PC-9 (cell line): ENCODE data around the gene RNF8. TPM values are rescaled to one million over a fixed set of nuclear protein-coding genes. Genes with fewer than 3 reads are reported as not detected.

ENCODE experiments used
- BruUV-seq: library from RNA; stranded (reverse); fragments of 400-500 nt; replicated peaks from 2 replicates; lab custom pipeline; 2021; lab: Mats Ljungman, UMichigan
- CTCF ChIA-PET: fragments of 300-600 bp; sonication (Branson Sonifier 250); formaldehyde crosslinking; loops from one replicate; lab custom pipeline; 2022; ENCODE audit warnings: antibody characterized with exemption; lab: Charles Lee
- POLR2A ChIA-PET: fragments of 300-600 bp; sonication (Branson Sonifier 250); formaldehyde crosslinking; loops from one replicate; lab custom pipeline; 2022; ENCODE audit warnings: antibody characterized with exemption; ENCODE audit not compliant: unreplicated experiment; lab: Charles Lee
- DNase-seq, 2 experiments: peaks; one replicate each; pipeline versions ENCODE4 v3.0.0 to v3.0.0-alpha.2; 2015 to 2022; ENCODE audit warnings: mixed read lengths in 1 of 2
- H2AFZ ChIP-seq: fragments of 200-600 bp; sonication (generic); 2 replicates; pipeline ENCODE4 v1.8.1; 2017; ENCODE audit warnings: antibody characterized with exemption
- H3F3A ChIP-seq: fragments of 200-600 bp; sonication (generic); 2 replicates; pipeline ENCODE4 v1.8.1; 2017; ENCODE audit warnings: antibody characterized with exemption, mild to moderate bottlenecking, low read depth; ENCODE audit not compliant: insufficient read depth
- H3K27ac ChIP-seq: fragments of 200-600 bp; sonication (generic); 2 replicates; pipeline ENCODE4 v1.6.1; 2016; ENCODE audit warnings: mixed run types
- H3K27me3 ChIP-seq: fragments of 200-600 bp; sonication (generic); 2 replicates; pipeline ENCODE4 v1.6.1; 2016; ENCODE audit warnings: low read depth, mixed run types; ENCODE audit not compliant: insufficient read depth
- H3K36me3 ChIP-seq: fragments of 200-600 bp; sonication (generic); 2 replicates; pipeline ENCODE4 v1.6.1; 2016; ENCODE audit warnings: low read depth, mixed run types
- H3K4me1 ChIP-seq: fragments of 200-600 bp; sonication (generic); replicated peaks from 2 replicates; pipeline ENCODE4 v1.6.1; 2016; ENCODE audit warnings: mixed run types; ENCODE audit not compliant: insufficient read depth
- H3K4me2 ChIP-seq: fragments of 200-600 bp; sonication (generic); 2 replicates; pipeline ENCODE4 v1.6.1; 2017; ENCODE audit warnings: mixed run types
- H3K4me3 ChIP-seq: fragments of 200-600 bp; sonication (generic); 2 replicates; pipeline ENCODE4 v1.6.1; 2016; ENCODE audit warnings: mixed run types
- H3K79me2 ChIP-seq: fragments of 200-600 bp; sonication (generic); 2 replicates; pipeline ENCODE4 v1.6.1; 2017; ENCODE audit warnings: low read depth, mixed run types
- H3K9me2 ChIP-seq: fragments of 200-600 bp; sonication (generic); 2 replicates; pipeline ENCODE4 v1.8.1; 2017; ENCODE audit warnings: mild to moderate bottlenecking; ENCODE audit not compliant: insufficient read depth
- H3K9me3 ChIP-seq: fragments of 200-600 bp; sonication (generic); 2 replicates; pipeline ENCODE4 v1.8.1; 2016; ENCODE audit warnings: low read depth; ENCODE audit not compliant: insufficient read depth
- H4K20me1 ChIP-seq: fragments of 200-600 bp; sonication (generic); 2 replicates; pipeline ENCODE4 v1.8.1; 2017; ENCODE audit not compliant: insufficient read depth
- EZH2 ChIP-seq: fragments of 200-600 bp; sonication (generic); IDR thresholded peaks from 2 replicates; pipeline ENCODE4 v1.8.0; 2017; ENCODE audit warnings: antibody characterized with exemption, low read depth
- intact Hi-C: fragments of 100-400 bp; cut with micrococcal nuclease; formaldehyde crosslinking; loops from one replicate; pipeline ENCODE4 v1.10.0; 2022; ENCODE audit not compliant: unreplicated experiment
- total RNA-seq: library from RNA; stranded (reverse); gene quantifications from 2 replicates; pipeline ENCODE4 v1.2.3, GENCODE V29; 2021
- TF ChIP-seq, protein P1 (sequence below): fragments of 200-600 bp; sonication (generic); conservative IDR thresholded peaks from 2 replicates; pipeline ENCODE4 v1.6.1; 2017; ENCODE audit warnings: mixed run types, antibody characterized with exemption, mild to moderate bottlenecking, moderate library complexity

Gene RNF8
- total RNA-seq, 1 experiment from 2014 or later, result 17.5 TPM

DNA sequence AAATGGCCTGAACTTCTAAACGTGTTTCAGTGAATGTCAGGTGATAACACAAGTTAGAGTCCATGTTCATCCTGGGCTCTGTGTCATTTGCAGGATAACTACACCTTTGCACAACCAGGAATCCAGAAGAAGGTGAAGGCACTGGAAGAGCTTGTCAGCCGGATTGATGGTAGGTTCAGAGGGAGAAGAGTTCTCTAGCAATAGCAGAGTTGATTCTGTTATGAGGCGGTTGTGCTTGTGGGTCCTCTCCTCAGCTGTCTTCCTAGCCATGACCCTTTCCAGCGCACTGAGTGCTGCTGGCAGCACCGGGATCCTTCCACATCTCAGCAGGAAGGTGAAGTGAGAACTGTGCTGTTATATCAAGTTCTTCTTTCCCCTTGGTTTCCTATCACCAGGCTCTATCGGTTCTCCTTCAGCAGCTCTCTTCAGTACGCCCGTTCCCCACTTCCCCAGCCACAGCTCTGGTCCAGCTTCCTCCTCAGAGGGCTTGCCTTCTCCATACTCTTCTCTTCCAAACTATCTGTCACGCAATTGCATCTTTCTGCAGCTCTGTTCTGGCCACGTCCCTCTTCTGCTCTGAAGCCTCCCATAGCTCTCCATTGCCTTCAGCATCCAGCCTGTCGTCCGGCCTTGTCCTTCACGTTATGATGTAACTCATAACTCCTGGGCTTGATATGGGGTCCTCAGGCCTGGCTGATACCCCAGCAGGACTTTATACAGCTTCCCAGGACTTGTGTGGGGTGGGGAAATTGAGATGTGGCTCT, 39.9 kb upstream of the RNF8 start:
- intact Hi-C loops, result loop anchor here (2.0 kb wide), 1 partner anchor 293 kb away; no protein-coding TSS in a partner anchor
- no peak for TF ChIP-seq EZH2
- TF ChIP-seq, protein P1, sequence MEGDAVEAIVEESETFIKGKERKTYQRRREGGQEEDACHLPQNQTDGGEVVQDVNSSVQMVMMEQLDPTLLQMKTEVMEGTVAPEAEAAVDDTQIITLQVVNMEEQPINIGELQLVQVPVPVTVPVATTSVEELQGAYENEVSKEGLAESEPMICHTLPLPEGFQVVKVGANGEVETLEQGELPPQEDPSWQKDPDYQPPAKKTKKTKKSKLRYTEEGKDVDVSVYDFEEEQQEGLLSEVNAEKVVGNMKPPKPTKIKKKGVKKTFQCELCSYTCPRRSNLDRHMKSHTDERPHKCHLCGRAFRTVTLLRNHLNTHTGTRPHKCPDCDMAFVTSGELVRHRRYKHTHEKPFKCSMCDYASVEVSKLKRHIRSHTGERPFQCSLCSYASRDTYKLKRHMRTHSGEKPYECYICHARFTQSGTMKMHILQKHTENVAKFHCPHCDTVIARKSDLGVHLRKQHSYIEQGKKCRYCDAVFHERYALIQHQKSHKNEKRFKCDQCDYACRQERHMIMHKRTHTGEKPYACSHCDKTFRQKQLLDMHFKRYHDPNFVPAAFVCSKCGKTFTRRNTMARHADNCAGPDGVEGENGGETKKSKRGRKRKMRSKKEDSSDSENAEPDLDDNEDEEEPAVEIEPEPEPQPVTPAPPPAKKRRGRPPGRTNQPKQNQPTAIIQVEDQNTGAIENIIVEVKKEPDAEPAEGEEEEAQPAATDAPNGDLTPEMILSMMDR, result no peak
- CTCF ChIA-PET, result interaction anchor here (0.6 kb wide), 1 partner anchor 346 kb away, joined by 5 read pairs; no protein-coding TSS in a partner anchor

DNA sequence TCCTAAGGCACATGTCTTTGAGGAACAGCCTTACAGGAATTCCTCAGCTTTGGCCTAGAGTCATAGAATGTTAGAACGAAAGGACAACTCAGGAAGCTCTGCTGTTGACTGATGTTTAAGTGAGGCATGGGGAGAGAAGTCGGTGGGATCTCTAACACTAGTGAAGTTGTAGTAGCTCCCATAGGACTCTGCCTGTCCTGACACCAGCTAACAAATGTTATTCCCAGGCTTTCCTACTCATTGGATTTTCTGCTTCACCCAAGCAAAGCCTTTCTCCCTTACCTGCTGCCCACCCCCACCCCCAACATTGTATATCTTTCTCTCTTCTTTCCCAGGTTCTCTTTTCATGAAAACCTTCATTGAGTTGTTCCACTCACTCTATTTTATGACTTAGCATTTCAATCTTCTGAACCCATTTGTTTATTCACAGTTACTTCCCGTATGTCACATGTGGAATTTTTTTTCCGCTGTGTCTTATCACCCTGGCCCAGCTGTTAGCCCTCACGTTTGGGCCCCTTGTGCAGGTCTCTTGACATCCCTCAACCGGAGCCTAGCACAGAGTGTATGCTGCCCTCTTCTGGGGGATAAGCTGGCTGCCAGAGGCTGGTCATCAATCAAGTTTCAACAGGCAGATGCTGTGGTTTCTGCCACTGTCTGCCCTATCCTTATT, 39.2 kb upstream of the RNF8 start:
- intact Hi-C loops, result loop anchor here (1.0 to 5.0 kb wide), 3 partner anchors 107 to 294 kb away; no protein-coding TSS in a partner anchor
- ChIA-PET CTCF (interaction anchor here (0.6 kb wide), 1 partner anchor 345 kb away, joined by 5 read pairs; no protein-coding TSS in a partner anchor), POLR2A (no interaction called here)
- DNase-seq, result no peak
- Histone ChIP-seq H3K4me2 (no peak overlapping the region), H3K27ac (no peak overlapping the region), H3K79me2 (no peaks in the 10 kb centered on the region), H4K20me1 (no peaks in the 10 kb centered on the region), H3K4me3 (no peak overlapping the region), H3K27me3 (no peaks in the 10 kb centered on the region), H2AFZ (no peak overlapping the region), H3K4me1 (peaks cover 9% of the 10 kb centered on the region), H3F3A (peaks cover 7% of the 10 kb centered on the region; the same call in 1 of the 2 replicates), H3K9me3 (no peaks in the 10 kb centered on the region), H3K9me2 (no peaks in the 10 kb centered on the region), H3K36me3 (peaks cover 17% of the 10 kb centered on the region)
- BruUV-seq, result no TSS peak
- no peak for TF ChIP-seq EZH2
- TF ChIP-seq, protein P1, result peak; percentile 57

More for the DNA sequence above, 39.9 kb upstream of the RNF8 start:
- H3F3A ChIP-seq, result 0 out of 2 replicates have a peak, but pooled peaks cover under 1% of the 10 kb centered on the region
- H3K27me3 ChIP-seq, result no peaks in the 10 kb centered on the region
- peaks cover 17% of the 10 kb centered on the region for H3K36me3 ChIP-seq
- H3K4me1 ChIP-seq, result peaks cover 2% of the 10 kb centered on the region; the same call in 1 of the 2 replicates
- H3K9me3 ChIP-seq, result no peaks in the 10 kb centered on the region
- no peak overlapping the region for H3K4me3 ChIP-seq
- no peaks in the 10 kb centered on the region for H3K9me2 ChIP-seq
- H4K20me1 ChIP-seq, result no peaks in the 10 kb centered on the region
- no peak for DNase-seq
- POLR2A ChIA-PET, result no interaction called here
- no peaks in the 10 kb centered on the region for H3K79me2 ChIP-seq
- no peak overlapping the region for H3K27ac ChIP-seq
- H3K4me2 ChIP-seq, result no peak overlapping the region
- BruUV-seq, result no TSS peak
- no peak overlapping the region for H2AFZ ChIP-seq

DNA sequence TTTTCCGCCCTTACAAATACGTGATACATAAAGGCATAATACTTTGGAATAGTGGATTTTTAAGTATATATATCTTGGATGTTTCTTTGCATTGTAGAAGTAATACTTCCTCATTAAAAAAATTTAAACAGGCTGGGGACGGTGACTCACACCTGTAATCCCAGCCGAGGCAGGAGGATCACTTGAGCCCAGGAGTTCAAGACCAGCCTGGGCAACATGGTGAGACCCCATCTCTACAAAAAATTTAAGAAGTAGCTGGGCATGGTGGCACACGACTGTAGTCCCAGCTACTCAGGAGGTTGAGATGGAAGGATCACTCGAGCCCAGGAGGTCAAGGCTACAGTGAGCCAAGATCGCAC, 38.6 kb upstream of the RNF8 start:
- Histone ChIP-seq H3K4me1 (peaks cover 14% of the 10 kb centered on the region), H3K4me2 (no peak overlapping the region), H3K27ac (no peak overlapping the region), H2AFZ (no peak overlapping the region), H3K9me2 (no peaks in the 10 kb centered on the region), H3F3A (peaks cover 10% of the 10 kb centered on the region; the same call in 1 of the 2 replicates), H4K20me1 (no peaks in the 10 kb centered on the region), H3K79me2 (no peaks in the 10 kb centered on the region), H3K36me3 (peaks cover 17% of the 10 kb centered on the region), H3K9me3 (no peaks in the 10 kb centered on the region), H3K4me3 (no peak overlapping the region), H3K27me3 (no peaks in the 10 kb centered on the region)
- intact Hi-C loops, result loop anchor here (1.0 to 5.0 kb wide), 3 partner anchors 108 to 294 kb away; no protein-coding TSS in a partner anchor
- TF ChIP-seq, protein P1, result peak; percentile 28; the same call in 1 of the 2 replicates
- TF ChIP-seq EZH2, result no peak
- POLR2A ChIA-PET, result no interaction called here
- CTCF ChIA-PET, result no interaction called here
- no TSS peak for BruUV-seq
- no peak for DNase-seq
